ENCODE data around the gene SLC39A13.

SLC39A13 gene

GRCh38 chr11:47437746-47438418 is 29.5 kb downstream of the SLC39A13 start:
- H3K4me1 ChIP-seq, result no peaks in the 10 kb centered on the region
- in situ Hi-C loops (cut with MboI; ENCODE audit: low sequenced_read_pairs), result no loop called here
- no peak for DNase-seq (ENCODE audit: low spot score in 2 of 2)
- no peaks in the 10 kb centered on the region for H3K27me3 ChIP-seq (ENCODE audit: low read depth)
- no peaks in the 10 kb centered on the region for H3K9me3 ChIP-seq
- H3K4me3 ChIP-seq, result no peak overlapping the region
- H3K36me3 ChIP-seq (replicated peaks), result no peaks in the 10 kb centered on the region

- Histone ChIP-seq H3K4me3 (no peak overlapping the region), H3K9me3 (no peaks in the 10 kb centered on the region), H3K27me3 (ENCODE audit: low read depth) (no peaks in the 10 kb centered on the region), H3K36me3 (replicated peaks) (no peaks in the 10 kb centered on the region), H3K4me1 (no peaks in the 10 kb centered on the region)
- in situ Hi-C loops (cut with MboI; ENCODE audit: low sequenced_read_pairs), result no loop called here
- no peak for DNase-seq (ENCODE audit: low spot score in 2 of 2)
Observed at GRCh38 chr11:47438721-47439120, 30.3 kb downstream of the SLC39A13 start.

- Histone ChIP-seq H3K9me3 (no peaks in the 10 kb centered on the region), H3K4me3 (no peak overlapping the region), H3K4me1 (no peaks in the 10 kb centered on the region), H3K36me3 (replicated peaks) (no peaks in the 10 kb centered on the region), H3K27me3 (ENCODE audit: low read depth) (no peaks in the 10 kb centered on the region)
- no peak for DNase-seq (ENCODE audit: low spot score in 2 of 2)
- in situ Hi-C loops (cut with MboI; ENCODE audit: low sequenced_read_pairs), result no loop called here
Observed at GRCh38 chr11:47440054-47440476, 31.7 kb downstream of the SLC39A13 start.

DNA sequence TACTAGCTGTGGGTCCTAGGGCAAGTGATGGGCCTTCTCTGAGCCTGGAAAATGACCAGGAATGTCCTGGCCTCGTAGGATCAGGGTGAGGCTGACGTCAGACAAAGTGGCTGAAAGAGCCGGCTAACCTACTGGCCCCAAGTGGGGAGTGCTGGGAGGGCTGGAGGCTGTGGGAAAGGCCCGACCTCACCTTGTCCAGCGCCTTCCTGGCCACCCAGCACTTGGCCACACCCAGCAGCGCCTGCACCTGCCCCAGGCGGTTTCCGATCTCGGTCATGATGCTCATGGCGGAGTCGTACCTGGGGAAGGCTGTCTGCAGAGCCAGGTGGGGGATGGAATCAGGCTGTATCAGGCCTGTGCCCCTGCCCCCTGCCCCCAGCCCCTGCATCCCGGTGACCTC is 33.0 kb downstream of the SLC39A13 start:
- Histone ChIP-seq H3K4me1 (no peaks in the 10 kb centered on the region), H3K27me3 (ENCODE audit: low read depth) (no peaks in the 10 kb centered on the region), H3K4me3 (no peak overlapping the region), H3K36me3 (replicated peaks) (no peaks in the 10 kb centered on the region), H3K9me3 (no peaks in the 10 kb centered on the region)
- no peak for DNase-seq (ENCODE audit: low spot score in 2 of 2)
- in situ Hi-C loops (cut with MboI; ENCODE audit: low sequenced_read_pairs), result no loop called here

DNA sequence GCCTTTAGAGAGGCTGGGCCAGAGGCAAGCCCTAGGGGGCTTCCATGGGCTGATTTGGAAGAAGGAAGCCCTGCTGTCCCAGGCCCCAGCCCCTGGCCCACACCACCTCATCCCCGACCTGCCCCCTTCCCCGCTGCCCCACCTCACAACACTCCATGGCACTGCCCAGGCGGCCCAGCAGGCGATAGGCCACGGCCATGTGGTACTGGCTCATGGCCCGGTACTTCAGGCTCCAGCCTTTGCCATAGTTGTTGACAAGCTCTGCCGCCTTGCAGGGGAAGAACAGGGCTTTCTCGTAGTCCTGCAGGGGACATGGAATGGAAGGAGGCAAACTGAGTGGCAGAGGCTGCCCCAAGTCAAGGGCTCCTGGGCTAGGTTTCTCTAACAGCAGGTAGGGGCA is 34.1 kb downstream of the SLC39A13 start:
- H3K4me3 ChIP-seq, result no peak overlapping the region
- H3K36me3 ChIP-seq (replicated peaks), result no peaks in the 10 kb centered on the region
- no peaks in the 10 kb centered on the region for H3K9me3 ChIP-seq
- no peaks in the 10 kb centered on the region for H3K4me1 ChIP-seq
- DNase-seq (ENCODE audit: low spot score in 2 of 2), result no peak
- in situ Hi-C loops (cut with MboI; ENCODE audit: low sequenced_read_pairs), result no loop called here
- H3K27me3 ChIP-seq (ENCODE audit: low read depth), result no peaks in the 10 kb centered on the region

DNA sequence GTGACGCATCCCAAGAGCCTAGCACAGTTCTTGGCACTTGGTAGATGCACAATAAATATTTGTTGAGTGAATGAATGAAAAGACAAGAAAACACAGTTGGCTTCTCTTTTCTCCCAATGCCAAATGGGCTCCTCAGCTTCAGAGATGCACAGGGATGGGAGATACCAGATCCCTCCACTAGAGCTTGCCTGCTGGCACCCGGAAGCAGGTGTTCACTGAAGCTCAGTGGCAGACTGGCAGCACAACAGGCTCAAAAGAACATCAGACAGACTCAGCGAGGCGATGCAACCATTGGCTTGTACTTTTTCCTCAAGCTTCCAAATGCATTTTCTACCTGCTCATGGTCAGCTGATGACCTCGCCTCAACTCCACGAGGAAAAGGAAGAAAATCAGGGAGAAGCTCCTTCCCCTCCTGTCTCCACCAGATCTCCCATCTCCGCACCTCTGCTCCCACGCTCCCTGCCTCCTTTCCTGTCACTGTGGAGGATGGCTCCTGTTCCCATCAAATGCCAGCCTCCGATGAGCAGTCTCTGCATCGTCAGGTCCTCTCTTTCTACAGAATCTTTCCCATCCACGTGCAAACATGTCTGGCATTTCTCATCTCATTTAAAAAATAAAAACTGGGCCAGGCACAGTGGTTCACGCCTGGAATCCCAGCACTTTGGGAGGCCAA is 34.8 kb downstream of the SLC39A13 start:
- no peak for DNase-seq (ENCODE audit: low spot score in 2 of 2)
- Histone ChIP-seq H3K4me3 (no peak overlapping the region), H3K27me3 (ENCODE audit: low read depth) (no peaks in the 10 kb centered on the region), H3K4me1 (no peaks in the 10 kb centered on the region), H3K36me3 (replicated peaks) (no peaks in the 10 kb centered on the region), H3K9me3 (no peaks in the 10 kb centered on the region)
- in situ Hi-C loops (cut with MboI; ENCODE audit: low sequenced_read_pairs), result no loop called here

DNA sequence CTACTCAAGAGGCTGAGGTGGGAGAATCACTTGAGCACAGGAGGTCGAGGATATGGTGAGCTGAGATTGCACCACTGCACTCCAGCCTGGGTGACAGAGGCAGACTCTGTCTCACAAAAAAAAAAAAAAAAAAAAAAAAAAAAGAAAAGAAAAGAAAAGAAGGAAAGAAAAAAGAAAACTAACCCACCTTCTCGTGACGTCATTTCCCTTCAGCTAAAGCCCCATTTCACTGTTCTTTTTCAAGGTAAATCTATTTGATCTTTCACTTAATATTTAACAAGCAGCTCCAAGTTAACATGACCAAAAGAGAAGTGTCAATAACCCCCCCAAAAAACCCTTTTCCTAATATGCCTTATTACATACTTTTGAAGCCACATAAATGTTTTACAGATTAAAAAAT is 35.4 kb downstream of the SLC39A13 start:
- H3K4me1 ChIP-seq, result no peaks in the 10 kb centered on the region
- DNase-seq (ENCODE audit: low spot score in 2 of 2), result no peak
- H3K36me3 ChIP-seq (replicated peaks), result no peaks in the 10 kb centered on the region
- in situ Hi-C loops (cut with MboI; ENCODE audit: low sequenced_read_pairs), result no loop called here
- H3K9me3 ChIP-seq, result no peaks in the 10 kb centered on the region
- no peak overlapping the region for H3K4me3 ChIP-seq
- H3K27me3 ChIP-seq (ENCODE audit: low read depth), result no peaks in the 10 kb centered on the region

- DNase-seq (ENCODE audit: low spot score in 2 of 2), result no peak
- Histone ChIP-seq H3K9me3 (no peaks in the 10 kb centered on the region), H3K4me1 (no peaks in the 10 kb centered on the region), H3K27me3 (ENCODE audit: low read depth) (no peaks in the 10 kb centered on the region), H3K36me3 (replicated peaks) (no peaks in the 10 kb centered on the region), H3K4me3 (no peak overlapping the region)
- in situ Hi-C loops (cut with MboI; ENCODE audit: low sequenced_read_pairs), result no loop called here
Observed at GRCh38 chr11:47445840-47446239, 37.5 kb downstream of the SLC39A13 start.

GRCh38 chr11:47446833-47447232 is 38.4 kb downstream of the SLC39A13 start:
- H3K4me1 ChIP-seq, result no peaks in the 10 kb centered on the region
- in situ Hi-C loops (cut with MboI; ENCODE audit: low sequenced_read_pairs), result no loop called here

GRCh38 chr11:47447906-47448305 is 39.5 kb downstream of the SLC39A13 start:
- no peak for DNase-seq (ENCODE audit: low spot score in 2 of 2)
- H3K27me3 ChIP-seq (ENCODE audit: low read depth), result no peaks in the 10 kb centered on the region
- in situ Hi-C loops (cut with MboI; ENCODE audit: low sequenced_read_pairs), result no loop called here

More at GRCh38 chr11:47446833-47447232, 38.4 kb downstream of the SLC39A13 start:
- Histone ChIP-seq H3K9me3 (no peaks in the 10 kb centered on the region), H3K4me3 (no peak overlapping the region), H3K36me3 (replicated peaks) (no peaks in the 10 kb centered on the region), H3K27me3 (ENCODE audit: low read depth) (no peaks in the 10 kb centered on the region)
- DNase-seq (ENCODE audit: low spot score in 2 of 2), result no peak

GRCh38 chr11:47448566-47449427 is 40.4 kb downstream of the SLC39A13 start, which contains the start of gene RAPSN:
RAPSN (minus strand) TSS chr11:47449136; CDS start chr11:47448964, 172 bp downstream.
- Histone ChIP-seq H3K9me3 (no peaks in the 10 kb centered on the region), H3K36me3 (replicated peaks) (no peaks in the 10 kb centered on the region), H3K4me1 (no peaks in the 10 kb centered on the region), H3K27me3 (ENCODE audit: low read depth) (no peaks in the 10 kb centered on the region), H3K4me3 (no peak within 1 kb of the TSS)
- in situ Hi-C loops (cut with MboI; ENCODE audit: low sequenced_read_pairs), result no loop called here
- DNase-seq (ENCODE audit: low spot score in 2 of 2), result no peak

More at GRCh38 chr11:47447906-47448305, 39.5 kb downstream of the SLC39A13 start:
- H3K4me1 ChIP-seq, result no peaks in the 10 kb centered on the region
- H3K9me3 ChIP-seq, result no peaks in the 10 kb centered on the region
- H3K36me3 ChIP-seq (replicated peaks), result no peaks in the 10 kb centered on the region
- no peak overlapping the region for H3K4me3 ChIP-seq

DNA sequence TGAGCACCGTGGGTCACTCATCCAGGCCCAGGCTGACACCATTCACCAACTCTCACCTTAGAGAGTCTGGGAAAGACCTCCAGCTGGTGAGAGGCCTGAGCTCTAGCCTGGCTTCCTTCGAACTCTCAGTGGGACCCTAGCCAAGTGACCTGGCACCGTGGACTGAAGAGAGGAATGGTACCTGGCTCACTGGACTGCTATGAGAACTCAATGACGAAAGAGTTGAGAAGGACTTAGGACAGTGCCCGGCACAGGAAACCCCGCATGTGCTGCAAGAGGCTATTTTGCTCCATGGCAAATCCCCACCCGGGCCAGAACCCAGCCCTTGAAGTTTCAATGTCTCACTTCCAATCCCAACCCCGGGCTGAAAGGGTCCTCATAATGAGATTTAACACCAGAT is 41.2 kb downstream of the SLC39A13 start:
- no peak for DNase-seq (ENCODE audit: low spot score in 2 of 2)
- Histone ChIP-seq H3K36me3 (replicated peaks) (no peaks in the 10 kb centered on the region), H3K9me3 (no peaks in the 10 kb centered on the region), H3K4me1 (no peaks in the 10 kb centered on the region), H3K4me3 (no peak overlapping the region), H3K27me3 (ENCODE audit: low read depth) (no peaks in the 10 kb centered on the region)
- in situ Hi-C loops (cut with MboI; ENCODE audit: low sequenced_read_pairs), result no loop called here

- in situ Hi-C loops (cut with MboI; ENCODE audit: low sequenced_read_pairs), result no loop called here
- H3K4me3 ChIP-seq, result no peak overlapping the region
- no peaks in the 10 kb centered on the region for H3K4me1 ChIP-seq
- H3K27me3 ChIP-seq (ENCODE audit: low read depth), result no peaks in the 10 kb centered on the region
- DNase-seq (ENCODE audit: low spot score in 2 of 2), result no peak
- H3K36me3 ChIP-seq (replicated peaks), result no peaks in the 10 kb centered on the region
- H3K9me3 ChIP-seq, result no peaks in the 10 kb centered on the region
Observed at GRCh38 chr11:47451436-47451835, 43.0 kb downstream of the SLC39A13 start.

DNA sequence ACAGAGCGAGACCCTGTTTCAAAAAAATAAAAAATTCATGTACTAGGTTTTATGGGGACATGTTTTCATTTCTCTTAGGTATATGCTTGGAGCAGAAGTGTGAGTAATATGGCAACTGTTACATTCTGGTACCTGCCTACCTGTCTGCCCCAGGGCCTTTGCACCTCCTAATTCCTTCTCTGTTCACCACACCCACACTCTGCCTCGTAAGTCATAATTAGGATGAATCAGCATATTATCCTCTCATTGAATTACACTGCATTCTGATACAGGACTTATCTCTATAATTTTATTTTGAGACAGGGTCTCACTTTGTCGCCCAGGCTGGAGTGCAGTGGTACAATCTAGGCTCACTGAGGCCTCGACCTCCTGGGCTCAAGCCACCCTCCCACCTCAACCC is 43.6 kb downstream of the SLC39A13 start:
- Histone ChIP-seq H3K36me3 (replicated peaks) (no peaks in the 10 kb centered on the region), H3K4me3 (no peak overlapping the region), H3K9me3 (no peaks in the 10 kb centered on the region), H3K27me3 (ENCODE audit: low read depth) (no peaks in the 10 kb centered on the region), H3K4me1 (no peaks in the 10 kb centered on the region)
- in situ Hi-C loops (cut with MboI; ENCODE audit: low sequenced_read_pairs), result no loop called here
- no peak for DNase-seq (ENCODE audit: low spot score in 2 of 2)

Measured in HAP-1 (cell line).